GM10847 (cell line): ENCODE results near the gene SIX2.

Source experiments
- POLR2A ChIP-seq: IDR thresholded peaks from 2 replicates; pipeline ENCODE4 v1.6.1; 2011; ENCODE audit not compliant: insufficient read length; ENCODE audit errors: extremely low read depth

The SIX2 gene

GRCh38 chr2:44965684-44966083, 43.6 kb downstream of the SIX2 start:
- TF ChIP-seq POLR2A: no peak

- no peak for TF ChIP-seq POLR2A
These were observed 44.5 kb downstream of the SIX2 start for GRCh38 chr2:44964752-44965236.

- no peak for TF ChIP-seq POLR2A
These were observed 47.0 kb downstream of the SIX2 start for GRCh38 chr2:44962176-44962695.

- no peak for TF ChIP-seq POLR2A
These were observed 48.4 kb downstream of the SIX2 start for GRCh38 chr2:44960871-44961270.

- no peak for TF ChIP-seq POLR2A
These were observed 49.4 kb downstream of the SIX2 start for GRCh38 chr2:44959855-44960254.

- no peak for TF ChIP-seq POLR2A
These were observed 51.5 kb downstream of the SIX2 start for GRCh38 chr2:44957656-44958327.

- no peak for TF ChIP-seq POLR2A
These were observed 52.4 kb downstream of the SIX2 start for GRCh38 chr2:44956843-44957242.

- TF ChIP-seq POLR2A: no peak
These were observed 53.5 kb downstream of the SIX2 start for GRCh38 chr2:44955593-44956392.
